Gastroesophageal sphincter (tissue), 3 donors: ENCODE results near the gene C2CD4C.

ENCODE experiments used
- CTCF ChIP-seq, 4 experiments: fragments of 200-600 bp in 2 of 4; fragments of 450-650 bp in 2 of 4; sonication (generic) in 1 of 4; IDR thresholded peaks; one replicate each; pipeline ENCODE4 v1.5.1; 2017 to 2019; ENCODE audit warnings: antibody characterized with exemption in 4 of 4, mild to moderate bottlenecking in 2 of 4, moderate library complexity in 2 of 4
- EP300 ChIP-seq: sonication (generic); formaldehyde crosslinking; IDR thresholded peaks from one replicate; pipeline ENCODE4 v1.6.1; 2017; ENCODE audit warnings: antibody characterized with exemption, mild to moderate bottlenecking
- POLR2AphosphoS5 ChIP-seq: sonication (generic); formaldehyde crosslinking; IDR thresholded peaks from one replicate; pipeline ENCODE4 v1.6.1; 2017; ENCODE audit warnings: antibody characterized with exemption

GRCh38 chr19:441213-441836 is 32.4 kb upstream of the C2CD4C start:
- TF ChIP-seq CTCF (IDR thresholded peaks at IDR 0.05) (no peak), POLR2AphosphoS5 (no peak), EP300 (no peak)
